ENCODE results near the gene FAM43B.
A peak's percentile ranks its signal among the peaks of the same experiment; 100 is the strongest.
"Not testable (repeated sequence)": the region's sequence is repeated elsewhere in the genome, so short reads cannot be mapped to it uniquely, and the experiment has no call there.

FAM43B gene, protein sequence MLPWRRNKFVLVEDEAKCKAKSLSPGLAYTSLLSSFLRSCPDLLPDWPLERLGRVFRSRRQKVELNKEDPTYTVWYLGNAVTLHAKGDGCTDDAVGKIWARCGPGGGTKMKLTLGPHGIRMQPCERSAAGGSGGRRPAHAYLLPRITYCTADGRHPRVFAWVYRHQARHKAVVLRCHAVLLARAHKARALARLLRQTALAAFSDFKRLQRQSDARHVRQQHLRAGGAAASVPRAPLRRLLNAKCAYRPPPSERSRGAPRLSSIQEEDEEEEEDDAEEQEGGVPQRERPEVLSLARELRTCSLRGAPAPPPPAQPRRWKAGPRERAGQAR

DNA sequence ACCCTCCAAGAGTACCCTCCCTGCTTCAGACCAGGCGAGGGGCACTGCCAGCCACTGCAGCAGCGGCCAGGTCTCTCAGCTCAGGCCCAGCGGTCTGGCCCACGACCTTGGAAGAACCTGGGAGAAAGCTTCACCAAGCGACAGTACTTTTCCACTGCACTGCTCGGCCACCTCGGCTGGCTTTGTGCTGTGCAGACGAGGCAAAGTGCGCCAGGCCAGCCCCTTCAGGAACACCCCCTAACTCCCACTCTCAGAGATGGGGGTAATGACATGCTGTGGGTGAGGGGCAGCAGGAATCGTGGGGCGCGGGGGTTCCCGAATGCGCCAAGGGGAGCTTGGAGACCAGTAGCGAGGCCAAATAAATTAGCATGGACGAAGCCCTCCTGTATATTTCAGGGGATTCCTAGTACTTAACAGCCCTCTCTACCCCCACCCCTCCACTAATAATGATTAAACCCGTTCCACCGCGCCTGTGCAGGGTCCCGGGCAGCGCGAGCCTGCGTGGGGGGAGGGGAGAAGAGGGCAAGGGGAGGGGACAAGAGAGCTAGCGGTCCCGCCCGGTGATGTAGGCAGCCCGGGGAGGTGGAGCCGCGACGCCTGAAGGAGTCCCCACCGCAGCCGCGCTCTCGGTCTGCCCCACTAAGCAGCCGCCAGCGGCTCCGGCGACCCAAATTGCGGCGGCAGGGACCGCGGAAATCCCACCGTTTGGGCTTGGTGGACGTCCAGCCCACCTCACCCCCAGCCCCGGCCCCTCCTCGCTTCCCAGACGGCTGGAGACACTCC lies at the start of gene FAM43B:
TSS of gene FAM43B (plus strand) at position 629 of the 783 bp plus-strand sequence. CDS start 401 bp downstream, outside the sequence.
- DNase-seq (ENCODE audit: low read depth in 2 of 3, low spot score in 1 of 3), result no peak

DNA sequence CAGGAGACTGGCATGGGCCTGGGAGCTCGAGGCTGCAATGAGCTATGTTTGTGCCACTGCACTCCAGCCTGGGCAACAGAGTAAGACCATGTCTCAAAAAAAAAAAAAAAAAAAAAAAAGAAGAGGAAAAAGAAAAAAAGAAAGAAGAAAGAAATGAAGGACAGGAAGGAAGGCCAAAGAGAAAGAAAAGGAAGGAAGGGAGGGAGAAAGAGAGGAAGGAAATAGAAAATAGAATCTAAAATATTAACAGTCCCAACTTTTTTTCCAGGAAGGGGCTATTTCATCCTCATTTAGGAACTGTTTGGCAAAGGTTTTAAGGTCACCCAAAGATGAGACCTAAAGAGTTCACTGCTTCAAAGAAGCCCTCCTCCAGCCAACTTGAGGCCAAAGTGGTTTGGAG lies 46.9 kb upstream of the FAM43B start:
- no peak for DNase-seq (ENCODE audit: low read depth in 2 of 3, low spot score in 1 of 3)

DNA sequence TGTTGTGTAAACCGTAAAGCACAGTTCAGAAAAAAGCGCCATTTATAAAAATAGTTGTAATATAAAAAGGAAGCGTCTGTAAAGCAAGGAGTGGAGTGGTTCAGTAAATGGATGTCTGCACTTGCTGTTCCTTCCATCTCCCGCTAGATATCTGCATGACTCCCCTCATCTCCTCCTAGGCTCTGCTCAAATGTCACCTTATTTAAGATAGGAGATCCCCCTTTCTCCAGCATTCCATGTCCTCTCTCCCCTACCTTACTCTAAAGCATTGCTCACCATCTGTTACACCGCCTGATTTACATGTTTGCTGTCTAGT lies 45.2 kb upstream of the FAM43B start:
- DNase-seq (ENCODE audit: low read depth in 2 of 3, low spot score in 1 of 3), result no peak

DNA sequence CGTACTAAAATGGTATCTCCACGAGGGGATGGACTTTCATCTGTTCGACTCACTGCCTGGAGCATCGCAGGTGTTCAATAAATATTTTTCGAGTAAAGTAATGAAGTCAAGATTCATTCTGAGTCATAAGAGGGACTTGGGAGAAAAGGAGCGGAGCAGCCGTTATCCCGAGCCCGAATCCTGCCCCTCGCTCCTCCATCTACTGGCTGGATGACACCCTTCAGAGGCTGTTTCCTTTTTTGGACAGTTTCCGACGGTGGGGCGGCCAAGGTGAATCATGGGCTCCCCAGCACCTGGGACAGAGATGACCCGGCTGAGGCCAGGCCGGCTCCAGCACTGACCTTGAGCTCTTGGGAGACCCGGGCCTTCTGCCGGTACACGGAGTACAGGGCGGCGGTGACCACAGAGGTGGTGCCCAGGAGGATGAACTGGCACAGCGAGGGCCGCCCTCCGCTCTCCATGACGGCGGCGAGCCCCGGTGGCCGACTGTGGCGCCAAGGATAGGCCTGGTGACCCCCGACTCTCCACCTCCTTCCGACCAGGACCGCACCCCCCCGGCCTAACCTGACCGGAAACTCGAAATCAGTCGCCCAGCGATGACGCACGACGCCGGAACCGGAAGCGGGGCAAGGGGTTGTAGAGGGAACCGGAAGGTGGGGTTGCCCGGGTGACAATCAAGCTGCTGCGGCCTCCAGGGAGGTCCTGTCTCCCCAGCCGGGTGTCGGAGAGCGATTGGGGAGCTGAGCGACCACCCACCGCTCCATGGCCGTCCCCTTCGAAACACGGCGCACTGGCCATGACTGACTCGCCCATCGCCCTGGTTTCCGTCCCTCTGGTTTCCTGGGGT lies 44.6 kb upstream of the FAM43B start, which contains the start of gene MUL1:
TSS of gene MUL1 (minus strand) at position 588 of the 847 bp plus-strand sequence. CDS start at position 461, 127 bp downstream.
- DNase-seq (ENCODE audit: low read depth in 2 of 3, low spot score in 1 of 3), result peak; percentile 89 to 94 (median 93)

DNA sequence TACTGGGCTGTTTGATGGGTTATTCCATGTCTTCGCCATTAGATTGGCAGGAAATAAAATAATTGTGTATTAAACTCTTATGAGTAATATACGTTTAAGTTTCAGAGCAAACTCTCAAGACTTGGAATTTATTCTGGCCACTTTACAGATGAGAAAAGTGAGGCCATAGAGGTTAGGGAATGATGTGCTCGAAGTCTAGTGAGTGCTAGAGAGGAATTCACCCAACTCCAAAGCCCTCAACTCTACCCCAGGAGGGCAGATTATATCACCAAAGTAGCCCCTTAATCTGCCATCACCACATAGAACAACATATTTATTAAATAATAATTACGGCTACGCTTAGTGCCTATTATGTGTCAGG lies 44.0 kb upstream of the FAM43B start:
- DNase-seq (ENCODE audit: low read depth in 2 of 3, low spot score in 1 of 3), result no peak

DNA sequence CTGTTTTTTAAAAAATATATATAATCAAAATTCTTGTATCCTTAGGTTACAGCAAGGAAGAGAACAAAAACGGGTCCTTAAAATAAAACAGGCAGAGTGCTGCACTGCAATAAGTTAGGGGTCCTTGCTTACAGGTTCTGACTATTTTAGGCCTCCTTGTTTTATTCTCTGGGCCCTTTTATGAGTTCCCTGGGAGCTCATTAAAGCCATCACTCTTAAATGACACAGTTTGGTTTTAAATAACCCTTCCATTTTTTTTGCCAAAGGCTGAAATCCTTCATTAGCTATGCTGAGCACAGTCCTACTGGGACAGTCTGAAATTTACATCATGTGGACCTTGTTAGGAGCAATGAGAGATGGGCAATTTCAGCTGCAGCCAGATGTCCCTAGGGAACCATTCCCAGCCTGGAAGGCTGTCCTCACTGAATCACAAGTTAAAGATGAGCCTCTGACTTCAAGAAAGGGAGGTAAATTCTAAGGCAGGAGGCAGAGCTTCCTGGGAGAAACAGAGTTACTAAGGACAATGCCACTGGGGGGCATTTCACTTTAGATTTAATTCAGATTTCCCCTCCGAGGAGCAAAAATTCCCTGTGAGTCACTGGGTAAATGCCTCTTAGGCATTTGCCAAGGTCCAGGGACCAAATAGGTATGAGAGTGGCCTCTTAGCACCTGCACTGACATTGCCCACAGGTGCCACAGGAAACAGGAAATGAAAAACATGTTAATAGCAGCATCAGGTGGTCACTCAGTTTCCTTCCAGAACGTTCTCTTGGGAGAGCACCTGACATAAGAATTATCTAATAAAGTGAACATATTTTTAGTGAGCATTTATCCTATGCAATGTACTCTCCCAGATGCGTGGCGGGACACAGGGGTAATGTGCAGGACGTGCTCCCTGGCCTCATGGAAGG lies 40.6 kb upstream of the FAM43B start:
- DNase-seq (ENCODE audit: low read depth in 2 of 3, low spot score in 1 of 3), result no peak

DNA sequence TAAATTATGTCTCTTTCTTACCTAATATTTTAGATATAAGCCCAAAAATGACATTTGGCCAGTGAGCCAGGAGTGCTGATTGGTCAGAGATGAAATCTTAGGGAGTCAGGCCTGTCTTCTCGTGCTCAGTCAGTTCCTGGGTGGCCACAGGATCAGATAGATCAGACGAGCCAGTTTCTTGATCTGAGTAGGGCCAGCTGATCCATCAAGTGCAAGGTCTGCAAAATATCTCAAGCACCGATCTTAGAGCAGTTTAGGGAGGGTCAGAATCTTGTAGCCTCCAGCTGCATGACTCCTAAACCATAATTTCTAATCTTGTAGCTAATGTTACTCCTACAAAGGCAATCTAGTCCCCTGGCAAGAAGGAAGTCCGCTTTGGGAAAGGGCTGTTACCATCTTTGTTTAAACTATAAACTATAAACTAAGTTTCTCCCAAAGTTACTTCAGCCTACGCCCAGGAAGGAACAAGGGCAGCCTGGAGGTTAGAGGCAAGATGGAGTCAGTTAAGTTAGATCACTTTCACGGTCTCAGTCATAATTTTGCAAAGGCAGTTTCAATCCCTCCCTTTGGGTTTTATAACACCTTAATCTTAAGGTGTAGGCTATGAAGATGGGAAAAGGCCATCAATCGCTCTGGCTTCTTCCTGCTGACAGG lies 32.6 kb upstream of the FAM43B start:
- not testable (repeated sequence) for DNase-seq (ENCODE audit: low read depth in 2 of 3, low spot score in 1 of 3)

DNA sequence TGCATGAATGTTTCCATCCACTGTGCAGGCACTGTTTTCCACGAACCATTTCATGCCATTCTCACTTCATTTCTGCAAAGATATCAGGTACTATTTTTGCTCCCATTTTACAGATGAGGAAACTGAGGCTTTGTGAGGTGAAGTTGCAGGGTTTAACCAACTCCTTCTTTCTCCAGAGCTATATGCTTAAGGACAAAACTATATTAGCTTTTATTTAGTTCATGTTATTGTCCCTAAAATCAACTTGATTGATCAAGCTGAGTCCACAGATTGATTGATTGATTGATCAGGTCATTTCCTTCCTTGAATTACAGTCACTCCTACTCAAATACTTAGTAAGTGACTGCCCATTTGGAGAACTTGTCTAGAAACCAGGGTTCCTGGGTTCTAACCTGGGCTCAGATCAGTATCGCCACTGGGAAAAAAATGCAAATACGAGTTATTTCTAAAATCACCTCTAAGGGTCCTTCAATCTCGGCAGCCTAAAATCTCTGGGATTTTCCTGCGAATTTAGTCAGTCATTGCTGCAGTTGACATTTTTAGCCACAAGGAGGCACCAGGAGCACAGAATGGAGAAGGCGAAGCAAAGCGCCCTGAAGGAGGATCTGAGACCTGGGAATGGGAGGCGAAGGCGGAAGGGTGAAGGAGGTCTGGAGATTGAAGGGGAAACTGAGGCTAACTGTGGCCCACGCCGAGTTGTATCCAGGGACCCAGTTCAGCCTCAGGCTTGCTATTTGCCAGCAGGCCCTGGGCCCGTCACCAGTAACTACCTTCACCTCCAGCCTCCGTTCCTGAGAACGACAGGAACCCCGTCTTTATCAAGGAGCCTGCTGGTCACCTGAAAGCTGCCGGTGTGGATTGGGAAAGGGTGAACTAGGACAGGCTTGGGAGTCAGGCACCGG lies 30.2 kb upstream of the FAM43B start:
- peak; percentile 40 to 84 (median 56) for DNase-seq (ENCODE audit: low read depth in 2 of 3, low spot score in 1 of 3)

DNA sequence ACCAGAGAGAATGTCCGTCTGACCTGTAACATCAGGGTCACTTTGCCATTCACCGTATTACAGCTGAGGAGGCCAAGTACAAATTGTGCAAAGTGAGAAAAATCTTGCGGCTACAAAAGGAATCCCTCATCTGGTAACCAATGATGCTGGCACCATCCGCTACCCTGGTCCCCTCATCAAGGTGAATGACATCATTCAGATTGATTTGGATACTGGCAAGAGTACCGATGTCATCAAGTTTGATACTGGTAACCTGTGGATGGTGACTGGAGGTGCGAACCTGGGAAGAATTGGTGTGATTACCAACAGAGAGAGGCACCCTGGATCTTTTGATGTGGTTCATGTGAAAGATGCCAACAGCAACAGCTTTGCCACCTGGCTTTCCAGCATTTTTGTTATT lies 26.1 kb upstream of the FAM43B start:
- DNase-seq (ENCODE audit: low read depth in 2 of 3, low spot score in 1 of 3), result no peak

DNA sequence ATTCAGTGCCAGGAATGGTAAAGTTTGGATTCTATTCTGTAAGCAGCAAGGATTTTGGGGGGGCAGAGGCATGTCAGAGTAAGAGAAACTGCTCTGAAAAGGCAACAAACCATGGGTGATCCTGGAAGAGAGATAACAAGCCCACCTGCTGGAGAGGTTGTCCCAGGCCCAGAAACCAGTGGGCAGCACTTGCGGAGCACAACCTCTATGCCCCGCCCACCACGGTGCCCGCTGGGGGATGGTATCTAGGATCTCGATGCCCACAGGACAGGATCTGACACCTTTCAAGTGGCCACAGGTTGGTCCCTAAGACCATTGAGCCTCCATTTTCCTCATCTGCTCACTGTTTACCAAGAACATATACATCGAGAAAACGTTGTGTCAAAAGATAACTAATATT lies 24.2 kb upstream of the FAM43B start:
- no peak for DNase-seq (ENCODE audit: low read depth in 2 of 3, low spot score in 1 of 3)

DNA sequence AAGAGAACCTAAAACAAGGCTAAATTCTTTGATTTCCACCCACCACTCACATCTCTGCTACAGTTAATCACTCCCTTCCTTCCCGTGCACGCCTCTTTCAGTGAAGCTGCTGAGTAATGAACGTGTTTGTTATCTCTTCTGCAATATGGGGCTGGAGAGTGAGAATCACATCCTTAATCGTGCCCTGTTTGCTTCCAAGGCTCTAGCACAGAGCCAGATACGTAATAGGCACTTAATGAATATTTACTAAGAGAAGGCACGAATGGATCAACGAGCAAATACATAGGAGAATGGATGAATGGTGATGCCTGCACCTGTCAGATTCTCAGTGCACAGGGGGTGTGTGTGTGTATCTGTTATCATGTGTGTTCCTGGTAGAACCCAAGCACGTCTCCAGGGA lies 22.1 kb upstream of the FAM43B start:
- DNase-seq (ENCODE audit: low read depth in 2 of 3, low spot score in 1 of 3), result no peak

DNA sequence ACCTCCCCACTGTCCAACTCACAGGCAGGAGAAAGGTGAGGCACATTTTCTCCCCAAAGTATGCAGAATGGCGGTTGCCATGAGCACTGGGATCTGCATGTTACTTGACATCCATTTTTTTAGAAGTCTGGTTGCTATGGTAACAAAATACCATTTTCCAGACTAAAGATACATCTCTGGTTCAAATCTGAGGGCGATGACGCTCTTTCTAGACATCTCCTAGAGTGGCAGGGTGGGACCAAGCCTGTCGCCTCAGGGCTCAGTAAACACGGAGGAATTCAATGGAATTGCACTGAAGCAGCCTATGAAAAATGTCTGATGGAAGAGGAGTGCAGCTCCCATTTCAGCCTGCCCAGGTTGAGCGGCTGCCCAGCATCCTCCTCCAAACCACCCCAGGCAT lies 21.5 kb upstream of the FAM43B start:
- DNase-seq (ENCODE audit: low read depth in 2 of 3, low spot score in 1 of 3), result no peak

DNA sequence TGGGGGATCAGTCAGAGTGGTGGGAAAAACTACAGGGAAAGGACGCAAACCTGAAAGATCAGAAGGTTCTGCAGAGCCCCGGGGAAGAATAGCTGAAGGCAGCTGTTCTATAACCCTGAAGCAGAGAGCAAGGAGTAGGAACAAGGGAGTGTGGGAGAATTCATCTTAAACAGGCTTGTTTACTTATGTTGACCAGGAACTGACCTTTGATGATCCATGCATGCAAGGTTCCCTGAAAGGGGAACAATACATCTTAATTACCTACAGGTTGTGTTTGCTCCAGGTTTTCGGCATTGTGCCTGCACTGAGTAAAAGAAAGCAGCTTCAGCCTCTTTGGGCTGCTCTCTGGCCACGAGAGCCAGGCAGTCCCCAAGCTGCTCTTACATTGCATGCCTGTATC lies 18.7 kb upstream of the FAM43B start:
- DNase-seq (ENCODE audit: low read depth in 2 of 3, low spot score in 1 of 3), result no peak

DNA sequence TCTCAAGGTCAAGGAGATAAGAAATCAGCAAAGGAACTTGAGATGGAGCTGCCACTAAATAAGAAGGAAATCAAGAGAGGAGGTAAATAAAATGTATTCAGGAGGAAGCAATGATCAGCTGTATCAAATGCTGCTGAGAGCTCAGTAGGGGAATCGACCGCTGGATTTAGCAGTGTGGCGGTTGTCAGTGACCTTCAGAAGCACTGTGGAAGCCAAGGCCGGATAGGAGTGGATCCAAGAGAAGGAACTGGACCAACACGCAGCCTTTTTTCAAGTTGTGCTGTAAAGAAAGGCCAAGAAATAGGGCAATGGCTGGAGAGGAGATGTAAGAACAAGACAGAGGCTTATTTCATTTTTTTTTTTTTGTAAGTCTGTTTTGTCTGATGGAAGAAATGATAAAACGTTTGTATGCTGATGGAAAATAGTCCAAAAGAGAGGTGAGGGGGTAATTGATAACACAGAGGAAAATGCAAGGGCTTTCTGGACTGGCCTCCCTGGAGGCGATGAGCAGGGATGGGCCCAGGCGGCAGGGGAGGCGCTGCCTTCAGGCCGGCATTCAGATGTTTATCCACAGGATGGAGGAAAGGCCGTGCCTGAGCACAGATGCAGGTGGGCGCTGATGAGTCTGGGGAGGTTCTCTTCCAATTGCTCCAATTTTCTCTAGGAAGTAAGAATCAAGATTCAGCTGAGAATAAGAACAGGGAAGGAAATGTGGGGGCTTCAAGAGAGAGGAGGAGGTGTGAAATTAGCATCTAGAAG lies 17.5 kb upstream of the FAM43B start:
- DNase-seq (ENCODE audit: low read depth in 2 of 3, low spot score in 1 of 3), result no peak

DNA sequence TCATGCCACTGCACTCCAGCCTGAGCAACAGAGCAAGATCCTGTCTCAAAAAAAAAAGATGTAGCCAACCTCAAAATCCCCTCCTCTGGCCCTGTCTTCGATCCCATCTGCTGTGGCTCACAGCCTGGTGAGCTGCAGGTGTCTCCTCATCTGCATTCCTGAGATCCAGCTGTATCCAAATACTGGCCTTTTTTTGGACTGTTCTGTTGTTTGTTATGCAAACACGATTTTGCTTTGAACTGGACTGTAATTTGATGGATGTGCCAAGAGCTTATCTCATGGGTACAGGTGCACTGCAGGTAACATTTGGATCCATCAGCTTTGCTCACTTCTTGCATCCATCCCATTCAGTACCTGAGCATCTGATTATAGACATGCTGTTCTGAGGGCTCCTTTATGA lies 14.1 kb upstream of the FAM43B start:
- DNase-seq (ENCODE audit: low read depth in 2 of 3, low spot score in 1 of 3), result no peak

DNA sequence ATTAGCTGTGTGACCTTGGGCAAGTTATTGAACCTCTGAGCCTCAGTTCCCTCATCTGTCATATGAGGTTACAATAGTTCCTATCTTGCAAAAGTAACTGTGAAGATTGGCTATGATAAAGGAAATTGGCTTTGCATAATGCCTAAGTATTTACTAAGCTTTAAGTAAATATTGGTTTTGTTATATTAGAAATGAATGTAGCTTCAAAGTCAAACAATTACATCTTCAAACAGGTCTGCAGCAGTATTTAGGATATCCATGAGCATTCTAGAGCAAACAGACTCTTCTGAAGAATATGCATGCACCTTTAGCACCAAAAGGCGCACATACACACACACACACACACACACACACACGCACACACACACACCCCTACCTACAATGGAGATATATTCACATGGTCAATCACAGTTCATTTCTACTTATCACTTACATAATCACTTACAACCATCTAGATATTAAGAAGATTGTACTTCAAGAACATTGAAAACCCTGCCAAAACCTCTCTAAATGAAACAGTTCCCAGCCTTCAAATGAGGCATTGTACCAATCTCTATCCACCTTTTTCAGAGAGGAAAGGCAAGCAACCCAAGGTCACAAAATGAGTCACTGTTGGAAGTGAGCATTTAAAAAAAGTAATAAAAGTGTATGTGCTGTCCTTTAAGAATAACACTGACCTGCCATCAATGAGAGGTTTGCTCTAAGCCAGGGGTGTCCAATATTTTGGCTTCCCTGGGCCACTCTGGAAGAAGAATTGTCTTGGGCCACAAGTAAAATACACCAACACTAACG lies 13.4 kb upstream of the FAM43B start:
- no peak for DNase-seq (ENCODE audit: low read depth in 2 of 3, low spot score in 1 of 3)

DNA sequence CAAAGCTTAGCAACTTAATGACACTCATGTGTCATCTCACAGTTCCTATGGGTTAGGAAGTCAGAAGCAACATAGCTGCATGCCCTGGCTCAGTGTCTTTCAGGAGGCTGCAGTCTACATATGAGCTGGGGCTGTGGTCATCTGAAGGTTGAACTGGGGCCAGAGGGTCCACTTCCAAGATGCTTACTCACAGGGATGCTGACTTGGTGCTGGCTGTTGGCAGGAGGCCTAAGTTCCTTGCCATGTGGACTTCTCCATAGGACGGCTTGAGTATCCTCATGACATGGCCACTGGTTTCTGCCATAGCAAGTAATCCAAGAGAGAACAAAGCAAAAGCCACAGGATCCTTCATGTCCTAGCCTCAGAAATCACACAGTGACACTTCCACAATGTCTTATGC lies 12.1 kb upstream of the FAM43B start:
- no peak for DNase-seq (ENCODE audit: low read depth in 2 of 3, low spot score in 1 of 3)

DNA sequence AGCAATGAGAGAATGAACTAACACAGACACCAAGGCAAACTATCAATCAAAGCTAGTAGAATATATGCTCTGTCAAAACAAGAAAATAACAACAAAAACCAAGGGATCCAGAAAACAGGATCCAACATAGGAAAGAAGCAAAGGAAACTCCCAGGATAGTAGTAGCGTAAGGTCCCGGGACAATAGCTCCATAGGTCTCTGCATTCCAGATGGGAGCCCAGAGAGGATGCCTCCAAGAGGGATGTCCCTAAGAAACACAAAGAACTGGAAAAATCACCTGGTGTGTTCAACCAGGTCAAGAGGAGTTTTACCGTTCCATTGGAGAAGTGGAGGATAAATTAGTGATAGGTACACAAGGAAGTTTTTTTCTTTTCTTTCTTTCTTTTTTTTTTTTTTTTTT lies 5.7 kb upstream of the FAM43B start:
- no peak for DNase-seq (ENCODE audit: low read depth in 2 of 3, low spot score in 1 of 3)
